Nephron (organoid): Measurements from ENCODE around the gene ZNF683.
"Not testable (repeated sequence)": the region's sequence is repeated elsewhere in the genome, so short reads cannot be mapped to it uniquely, and the experiment has no call there.

Experiments used
- H3K27ac Mint-ChIP-seq, 3 experiments: 2 replicates each; pipeline ENCODE4 v1.8.0; 2020; ENCODE audit warnings: mixed read lengths in 3 of 3, mild to moderate bottlenecking in 2 of 3, moderate library complexity in 1 of 3
- H3K27me3 Mint-ChIP-seq: 2 replicates; pipeline ENCODE4 v1.8.0; 2021; ENCODE audit warnings: low read depth, mild to moderate bottlenecking, moderate library complexity, mixed read lengths
- H3K36me3 Mint-ChIP-seq: 2 replicates; pipeline ENCODE4 v1.8.0; 2020; ENCODE audit warnings: low read depth, mixed read lengths
- H3K4me1 Mint-ChIP-seq: 2 replicates; pipeline ENCODE4 v1.8.0; 2020; ENCODE audit warnings: mixed read lengths
- H3K4me3 Mint-ChIP-seq, 3 experiments: 2 replicates each; pipeline ENCODE4 v1.8.0; 2020; ENCODE audit warnings: mild to moderate bottlenecking in 3 of 3, mixed read lengths in 3 of 3, moderate library complexity in 2 of 3
- H3K9me3 Mint-ChIP-seq: 2 replicates; pipeline ENCODE4 v1.8.0; 2020; ENCODE audit warnings: mixed read lengths
- CTCF ChIP-seq, 3 experiments: fragments of 200-600 bp; sonication (generic); IDR thresholded peaks; one replicate each; pipeline ENCODE4 v1.5.0; 2021; ENCODE audit warnings: antibody characterized with exemption in 3 of 3; ENCODE audit not compliant: unreplicated experiment in 3 of 3

ZNF683 gene

GRCh38 chr1:26389604-26390247 lies 17.2 kb upstream of the ZNF683 start:
- Mint-ChIP-seq H3K36me3 (no peaks in the 10 kb centered on the region), H3K9me3 (no peaks in the 10 kb centered on the region), H3K27ac (no peak overlapping the region), H3K27me3 (peaks cover 13% of the 10 kb centered on the region), H3K4me3 (no peak overlapping the region), H3K4me1 (no peaks in the 10 kb centered on the region)
- TF ChIP-seq CTCF (IDR thresholded peaks at IDR 0.05; ENCODE audit: unreplicated experiment in 3 of 3) = no peak

- H3K36me3 Mint-ChIP-seq = no peaks in the 10 kb centered on the region
- no peak for TF ChIP-seq CTCF (IDR thresholded peaks at IDR 0.05; ENCODE audit: unreplicated experiment in 3 of 3)
- H3K9me3 Mint-ChIP-seq = no peaks in the 10 kb centered on the region
- no peak overlapping the region for H3K4me3 Mint-ChIP-seq
- H3K27me3 Mint-ChIP-seq = peaks cover 13% of the 10 kb centered on the region
- no peak overlapping the region for H3K27ac Mint-ChIP-seq
- H3K4me1 Mint-ChIP-seq = no peaks in the 10 kb centered on the region
Observed at GRCh38 chr1:26388791-26389445, 16.4 kb upstream of the ZNF683 start.

- peaks cover 9% of the 10 kb centered on the region for H3K27me3 Mint-ChIP-seq
- no peaks in the 10 kb centered on the region for H3K36me3 Mint-ChIP-seq
- no peak for TF ChIP-seq CTCF (IDR thresholded peaks at IDR 0.05; ENCODE audit: unreplicated experiment in 3 of 3)
- no peaks in the 10 kb centered on the region for H3K9me3 Mint-ChIP-seq
- H3K4me1 Mint-ChIP-seq = no peaks in the 10 kb centered on the region
- no peak overlapping the region for H3K4me3 Mint-ChIP-seq
- H3K27ac Mint-ChIP-seq = no peak overlapping the region
Observed at GRCh38 chr1:26387447-26387846, 14.9 kb upstream of the ZNF683 start.

- not testable (repeated sequence) for H3K4me1 Mint-ChIP-seq, H3K27ac Mint-ChIP-seq, H3K4me3 Mint-ChIP-seq, H3K9me3 Mint-ChIP-seq, H3K36me3 Mint-ChIP-seq, H3K27me3 Mint-ChIP-seq
Observed at GRCh38 chr1:26385063-26385462, 12.5 kb upstream of the ZNF683 start.

- Mint-ChIP-seq H3K36me3 (no peaks in the 10 kb centered on the region), H3K4me3 (no peak overlapping the region), H3K27ac (no peak overlapping the region), H3K27me3 (peaks cover 7% of the 10 kb centered on the region), H3K9me3 (no peaks in the 10 kb centered on the region), H3K4me1 (no peaks in the 10 kb centered on the region)
- no peak for TF ChIP-seq CTCF (IDR thresholded peaks at IDR 0.05; ENCODE audit: unreplicated experiment in 3 of 3)
Observed at GRCh38 chr1:26384076-26384475, 11.5 kb upstream of the ZNF683 start.

GRCh38 chr1:26378879-26379251 lies 6.3 kb upstream of the ZNF683 start:
- Mint-ChIP-seq H3K27ac (no peak overlapping the region), H3K4me3 (no peak overlapping the region), H3K9me3 (peaks cover 4% of the 10 kb centered on the region), H3K4me1 (peaks cover 7% of the 10 kb centered on the region), H3K27me3 (peaks cover 7% of the 10 kb centered on the region), H3K36me3 (no peaks in the 10 kb centered on the region)
- TF ChIP-seq CTCF (IDR thresholded peaks at IDR 0.05; ENCODE audit: unreplicated experiment in 3 of 3) = no peak
